ENCODE measurements around the gene SYMPK.

The SYMPK gene

DNA sequence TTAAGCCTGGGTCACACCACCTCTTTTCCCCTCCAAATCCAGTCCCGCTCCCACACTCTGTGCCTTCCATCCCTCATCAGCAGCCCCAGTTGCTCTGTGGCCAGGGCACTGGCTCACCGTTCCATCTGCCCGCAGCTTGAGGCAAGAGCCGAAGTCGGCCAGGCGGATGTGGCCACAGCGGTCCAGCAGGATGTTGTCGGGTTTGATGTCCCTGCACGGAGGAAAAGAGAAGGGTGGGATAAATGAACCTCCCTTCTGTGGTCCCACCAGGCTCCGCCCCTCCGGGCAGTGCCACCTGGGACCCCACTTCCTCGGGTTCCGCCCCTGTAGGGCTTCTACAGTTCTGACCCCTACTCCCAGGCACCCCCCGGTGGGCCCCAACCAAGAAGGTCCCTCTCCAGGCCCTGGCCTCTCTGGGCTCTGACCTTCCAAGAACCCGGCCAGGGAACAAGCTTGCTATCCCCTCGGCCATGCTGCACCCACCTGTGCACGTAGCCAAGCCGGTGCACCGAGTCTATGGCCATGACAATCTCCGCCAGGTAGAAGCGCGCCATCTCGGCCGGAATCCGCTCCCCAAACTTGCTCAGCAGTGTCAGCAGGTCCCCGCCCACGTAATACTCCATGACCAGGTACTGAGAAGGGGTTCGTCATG lies 84.8 kb downstream of the SYMPK start:
- Histone ChIP-seq H3F3A (ENCODE audit: insufficient read depth) (peaks cover 7% of the 10 kb centered on the region), H4K20me1 (ENCODE audit: low read depth, low read length) (no peaks in the 10 kb centered on the region), H3K9ac (ENCODE audit: low read length) (no peak overlapping the region), H3K79me2 (ENCODE audit: insufficient read depth, low read length) (no peaks in the 10 kb centered on the region), H3K9me2 (replicated peaks; ENCODE audit: insufficient read depth, low read length) (no peaks in the 10 kb centered on the region), H3K9me3 (ENCODE audit: insufficient read depth, low read length) (no peaks in the 10 kb centered on the region), H3K27ac (ENCODE audit: low read depth, low read length) (no peak overlapping the region), H2AFZ (ENCODE audit: low read depth, low read length, severe bottlenecking) (no peak overlapping the region), H3K4me2 (ENCODE audit: low read depth, low read length, poor library complexity, severe bottlenecking) (no peak overlapping the region), H3K36me3 (ENCODE audit: low read length) (no peaks in the 10 kb centered on the region), H3K4me3 (ENCODE audit: insufficient read depth, low read length, poor library complexity, severe bottlenecking) (no peak overlapping the region), H3K27me3 (ENCODE audit: low read length) (no peaks in the 10 kb centered on the region)
- TF ChIP-seq, protein P1, sequence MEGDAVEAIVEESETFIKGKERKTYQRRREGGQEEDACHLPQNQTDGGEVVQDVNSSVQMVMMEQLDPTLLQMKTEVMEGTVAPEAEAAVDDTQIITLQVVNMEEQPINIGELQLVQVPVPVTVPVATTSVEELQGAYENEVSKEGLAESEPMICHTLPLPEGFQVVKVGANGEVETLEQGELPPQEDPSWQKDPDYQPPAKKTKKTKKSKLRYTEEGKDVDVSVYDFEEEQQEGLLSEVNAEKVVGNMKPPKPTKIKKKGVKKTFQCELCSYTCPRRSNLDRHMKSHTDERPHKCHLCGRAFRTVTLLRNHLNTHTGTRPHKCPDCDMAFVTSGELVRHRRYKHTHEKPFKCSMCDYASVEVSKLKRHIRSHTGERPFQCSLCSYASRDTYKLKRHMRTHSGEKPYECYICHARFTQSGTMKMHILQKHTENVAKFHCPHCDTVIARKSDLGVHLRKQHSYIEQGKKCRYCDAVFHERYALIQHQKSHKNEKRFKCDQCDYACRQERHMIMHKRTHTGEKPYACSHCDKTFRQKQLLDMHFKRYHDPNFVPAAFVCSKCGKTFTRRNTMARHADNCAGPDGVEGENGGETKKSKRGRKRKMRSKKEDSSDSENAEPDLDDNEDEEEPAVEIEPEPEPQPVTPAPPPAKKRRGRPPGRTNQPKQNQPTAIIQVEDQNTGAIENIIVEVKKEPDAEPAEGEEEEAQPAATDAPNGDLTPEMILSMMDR (IDR thresholded peaks at IDR 0.05; ENCODE audit: insufficient read depth, low read length, poor library complexity, severe bottlenecking) = no peak
- no peak for TF ChIP-seq EZH2phosphoT487 (conservative IDR thresholded peaks at IDR 0.05; ENCODE audit: low read length)

DNA sequence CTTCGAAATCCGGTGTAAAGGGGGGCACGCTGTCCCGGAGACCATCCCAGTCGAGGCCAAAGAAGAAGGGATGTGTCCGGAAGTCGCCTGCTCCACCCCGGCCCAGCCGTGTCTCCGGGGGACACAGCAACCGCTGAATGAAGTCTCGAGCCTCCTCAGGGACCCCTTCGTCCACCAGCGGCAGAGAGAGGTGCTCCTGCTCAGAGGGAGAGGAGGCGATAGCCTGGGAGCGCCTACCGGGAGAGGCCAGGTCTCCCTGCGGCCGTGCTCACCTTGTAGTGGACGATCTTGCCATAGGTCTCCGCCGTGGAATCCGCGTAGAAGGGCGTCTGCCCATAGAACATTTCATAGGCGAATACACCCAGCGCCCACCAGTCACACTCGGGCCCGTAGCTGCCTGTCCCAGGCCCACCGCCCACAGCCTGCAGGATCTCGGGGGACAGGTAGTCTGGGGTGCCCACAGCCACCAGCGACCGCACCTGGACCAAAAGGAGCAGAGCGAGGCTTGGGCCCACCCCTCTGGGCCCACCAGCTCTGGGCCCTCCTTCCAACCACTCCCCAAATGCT lies 85.5 kb downstream of the SYMPK start:
- Histone ChIP-seq H3K27me3 (ENCODE audit: low read length) (no peaks in the 10 kb centered on the region), H3K27ac (ENCODE audit: low read depth, low read length) (no peak overlapping the region), H3F3A (ENCODE audit: insufficient read depth) (peaks cover 8% of the 10 kb centered on the region), H3K4me2 (ENCODE audit: low read depth, low read length, poor library complexity, severe bottlenecking) (no peak overlapping the region), H3K9ac (ENCODE audit: low read length) (no peak overlapping the region), H3K79me2 (ENCODE audit: insufficient read depth, low read length) (no peaks in the 10 kb centered on the region), H2AFZ (ENCODE audit: low read depth, low read length, severe bottlenecking) (no peak overlapping the region), H3K9me3 (ENCODE audit: insufficient read depth, low read length) (no peaks in the 10 kb centered on the region), H3K36me3 (ENCODE audit: low read length) (no peaks in the 10 kb centered on the region), H3K4me3 (ENCODE audit: insufficient read depth, low read length, poor library complexity, severe bottlenecking) (no peak overlapping the region), H4K20me1 (ENCODE audit: low read depth, low read length) (no peaks in the 10 kb centered on the region), H3K9me2 (replicated peaks; ENCODE audit: insufficient read depth, low read length) (no peaks in the 10 kb centered on the region)
- TF ChIP-seq, protein P1 (IDR thresholded peaks at IDR 0.05; ENCODE audit: insufficient read depth, low read length, poor library complexity, severe bottlenecking) = no peak
- no peak for TF ChIP-seq EZH2phosphoT487 (conservative IDR thresholded peaks at IDR 0.05; ENCODE audit: low read length)

DNA sequence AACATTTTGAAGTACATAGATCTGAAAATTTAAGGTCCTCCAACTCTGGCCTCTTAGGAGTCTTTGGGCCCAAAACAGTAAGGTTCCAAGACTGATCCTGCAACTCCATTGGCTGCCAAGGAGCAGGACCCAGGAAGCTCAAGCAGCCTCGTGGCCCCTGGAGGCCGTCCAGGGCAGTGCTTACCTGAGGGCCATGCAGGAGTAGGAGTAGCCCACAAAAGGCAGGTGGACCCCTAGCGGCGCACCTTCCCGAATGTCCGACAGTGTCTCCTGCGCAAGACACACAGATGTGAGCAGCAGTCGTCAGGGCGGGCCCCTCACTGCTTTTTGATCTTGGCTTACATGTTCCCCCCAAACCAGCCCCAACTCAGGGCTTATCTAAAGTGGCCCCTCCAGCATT lies 88.2 kb downstream of the SYMPK start:
- Histone ChIP-seq H3K27me3 (ENCODE audit: low read length) (no peaks in the 10 kb centered on the region), H2AFZ (ENCODE audit: low read depth, low read length, severe bottlenecking) (no peak overlapping the region), H3F3A (ENCODE audit: insufficient read depth) (peaks cover 4% of the 10 kb centered on the region; the same call in 1 of the 2 replicates), H3K9me2 (replicated peaks; ENCODE audit: insufficient read depth, low read length) (no peaks in the 10 kb centered on the region), H3K79me2 (ENCODE audit: insufficient read depth, low read length) (no peaks in the 10 kb centered on the region), H4K20me1 (ENCODE audit: low read depth, low read length) (no peaks in the 10 kb centered on the region), H3K9ac (ENCODE audit: low read length) (no peak overlapping the region), H3K9me3 (ENCODE audit: insufficient read depth, low read length) (no peaks in the 10 kb centered on the region), H3K4me2 (ENCODE audit: low read depth, low read length, poor library complexity, severe bottlenecking) (no peak overlapping the region), H3K4me3 (ENCODE audit: insufficient read depth, low read length, poor library complexity, severe bottlenecking) (no peak overlapping the region), H3K36me3 (ENCODE audit: low read length) (no peaks in the 10 kb centered on the region), H3K27ac (ENCODE audit: low read depth, low read length) (no peak overlapping the region)
- TF ChIP-seq, protein P1 (IDR thresholded peaks at IDR 0.05; ENCODE audit: insufficient read depth, low read length, poor library complexity, severe bottlenecking) = no peak
- TF ChIP-seq EZH2phosphoT487 (conservative IDR thresholded peaks at IDR 0.05; ENCODE audit: low read length) = no peak
